ENCODE measurements around the gene PLA2G4F. TPM values are rescaled to one million over a fixed set of nuclear protein-coding genes. Genes with fewer than 3 reads are reported as not detected.
"Not testable (repeated sequence)": the region's sequence is repeated elsewhere in the genome, so short reads cannot be mapped to it uniquely, and the experiment has no call there.

PLA2G4F gene
- total and polyA plus RNA-seq, 10 of the 15 experiments (the other 5 are each of a cell fraction or from before 2014, with no cell fraction given) = not detected

GRCh38 chr15:42092398-42093318 is 63.8 kb downstream of the PLA2G4F start:
- H3K4me2 ChIP-seq (ENCODE audit: control insufficient read depth, insufficient read depth) = no peak overlapping the region
- TF ChIP-seq JUNB (IDR thresholded peaks at IDR 0.05) (peak; percentile 62), E4F1 (IDR thresholded peaks at IDR 0.05; ENCODE audit: borderline replicate concordance, partially characterized antibody) (no peak), MEF2B (IDR thresholded peaks at IDR 0.05; ENCODE audit: partially characterized antibody, poor library complexity, severe bottlenecking) (peak; percentile 33), MEF2A (IDR thresholded peaks at IDR 0.05; ENCODE audit: insufficient read depth, low read depth, low read length) (no peak), ZNF217 (IDR thresholded peaks at IDR 0.05) (no peak), NR2C1 (IDR thresholded peaks at IDR 0.05) (no peak)
- H3K4me3 ChIP-seq = no peak overlapping the region
- no peak overlapping the region for H3K27ac ChIP-seq (ENCODE audit: control insufficient read depth, insufficient read depth)
- no peaks in the 10 kb centered on the region; the same call in 1 of the 2 replicates for H3K4me1 ChIP-seq (ENCODE audit: control insufficient read depth, insufficient read depth, low read length)
- DNase-seq (ENCODE audit: low read depth, low spot score) = no peak
- no peaks in the 10 kb centered on the region for H3K36me3 ChIP-seq (ENCODE audit: control insufficient read depth in 2 of 2, insufficient read depth in 2 of 2, low read length in 1 of 2)
- H2AFZ ChIP-seq (ENCODE audit: control insufficient read depth, low read depth, low read length) = no peak overlapping the region
- H3K27me3 ChIP-seq (replicated peaks in 1 of 2; ENCODE audit: control insufficient read depth in 2 of 2, insufficient read depth in 2 of 2, low read length in 1 of 2) = no peaks in the 10 kb centered on the region; a peak in 1 of 4 replicates
- H3K79me2 ChIP-seq (ENCODE audit: control insufficient read depth, insufficient read depth, low read length) = no peaks in the 10 kb centered on the region
- WGBS (ENCODE audit: insufficient coverage, insufficient replicate concordance, low lambda C conversion rate, missing lambda C conversion rate) = 31% methylated on average over 20 of the region's 21 CpGs
- POLR2A ChIA-PET = no interaction called here
- ATAC-seq = peak; percentile 57
- in situ Hi-C loops (cut with MboI) (no loop called here), intact Hi-C loops (cut with micrococcal nuclease; ENCODE audit: unreplicated experiment) (no loop called here)
- FAIRE-seq = no peak
- CTCF ChIA-PET = interaction anchor here (1.5 to 1.9 kb wide), 2 partner anchors 9 to 94 kb away, joined by 3 to 5 read pairs; no protein-coding TSS in a partner anchor
- SMC1A ChIA-PET (ENCODE audit: uncharacterized antibody, unreplicated experiment) = interaction anchor here (0.6 to 1.3 kb wide), 2 partner anchors 8 to 46 kb away, joined by 3 read pairs; no protein-coding TSS in a partner anchor
- RAD21 ChIA-PET (ENCODE audit: unreplicated experiment) = no interaction called here
- no peak overlapping the region for H3K9ac ChIP-seq (ENCODE audit: control insufficient read depth, insufficient read depth, low read length)
- H3K9me3 ChIP-seq (replicated peaks; ENCODE audit: control insufficient read depth, insufficient read depth, low read length) = no peaks in the 10 kb centered on the region
- H4K20me1 ChIP-seq (ENCODE audit: control insufficient read depth, insufficient read depth) = no peaks in the 10 kb centered on the region
- BruUV-seq (replicated peaks) = no TSS peak

DNA sequence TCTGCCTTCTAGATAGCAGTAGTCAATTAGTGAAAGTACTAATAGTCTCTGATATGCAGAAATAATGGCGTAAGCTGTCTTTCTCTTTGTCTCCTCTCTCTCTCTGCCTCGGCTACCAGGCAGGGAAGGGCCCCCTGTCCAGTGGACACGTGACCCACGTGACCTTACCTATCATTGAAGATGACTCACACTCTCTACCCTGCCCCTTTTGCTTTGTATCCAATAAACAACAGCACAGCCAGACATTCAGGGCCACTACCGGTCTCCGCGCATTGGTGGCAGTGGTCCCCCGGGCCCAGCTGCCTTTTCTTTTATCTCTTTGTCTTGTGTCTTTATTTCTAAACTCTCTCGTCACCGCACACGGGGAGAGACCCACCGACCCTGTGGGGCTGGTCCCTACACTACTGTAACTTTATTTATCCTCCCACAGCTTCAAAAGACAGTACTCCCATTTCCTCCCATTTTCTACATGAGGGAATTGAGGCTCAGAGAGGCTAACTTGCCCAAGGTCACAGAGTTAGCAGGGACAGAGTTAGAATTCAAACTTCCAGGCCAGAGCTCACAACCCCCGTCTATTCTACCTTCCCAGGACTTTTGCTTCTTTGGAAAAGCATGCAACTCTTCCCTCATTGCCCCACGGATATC is 64.6 kb downstream of the PLA2G4F start:
- H2AFZ ChIP-seq (ENCODE audit: control insufficient read depth, low read depth, low read length); H3K9ac ChIP-seq (ENCODE audit: control insufficient read depth, insufficient read depth, low read length); RAD21 ChIA-PET (ENCODE audit: unreplicated experiment); H3K27me3 ChIP-seq (replicated peaks in 1 of 2; ENCODE audit: control insufficient read depth in 2 of 2, insufficient read depth in 2 of 2, low read length in 1 of 2); H3K36me3 ChIP-seq (ENCODE audit: control insufficient read depth in 2 of 2, insufficient read depth in 2 of 2, low read length in 1 of 2); H3K4me1 ChIP-seq (ENCODE audit: control insufficient read depth, insufficient read depth, low read length); H4K20me1 ChIP-seq (ENCODE audit: control insufficient read depth, insufficient read depth); BruUV-seq (replicated peaks); ATAC-seq; H3K79me2 ChIP-seq (ENCODE audit: control insufficient read depth, insufficient read depth, low read length); H3K4me3 ChIP-seq; intact Hi-C loops (cut with micrococcal nuclease; ENCODE audit: unreplicated experiment); H3K9me3 ChIP-seq (replicated peaks; ENCODE audit: control insufficient read depth, insufficient read depth, low read length); H3K27ac ChIP-seq (ENCODE audit: control insufficient read depth, insufficient read depth); DNase-seq (ENCODE audit: low read depth, low spot score); H3K4me2 ChIP-seq (ENCODE audit: control insufficient read depth, insufficient read depth); FAIRE-seq; in situ Hi-C loops (cut with MboI): not testable (repeated sequence)
- ChIA-PET CTCF (interaction anchor here (1.5 to 1.9 kb wide), 2 partner anchors 8 to 94 kb away, joined by 3 to 5 read pairs; no protein-coding TSS in a partner anchor), SMC1A (ENCODE audit: uncharacterized antibody, unreplicated experiment) (interaction anchor here (1.3 kb wide), 1 partner anchor 46 kb away, joined by 3 read pairs; no protein-coding TSS in a partner anchor), POLR2A (interaction anchor here (0.6 kb wide), 1 partner anchor 39 kb away, joined by 5 read pairs; no protein-coding TSS in a partner anchor)
- WGBS (ENCODE audit: insufficient coverage, insufficient replicate concordance, low lambda C conversion rate, missing lambda C conversion rate) = 25% methylated on average over 13 of the region's 14 CpGs

Measured in GM12878 (cell line).